GM12878 (cell line): ENCODE data around the gene LLPH. TPM values are rescaled to one million over a fixed set of nuclear protein-coding genes. Genes with fewer than 3 reads are reported as not detected.

Source experiments
- ATF2 ChIP-seq: IDR thresholded peaks from 2 replicates; pipeline ENCODE4 v1.6.1; 2012; ENCODE audit warnings: low read length, inconsistent platforms
- ATF7 ChIP-seq: fragments of 450-650 bp; IDR thresholded peaks from 2 replicates; pipeline ENCODE4 v1.6.1; 2016; ENCODE audit warnings: low read depth, mild to moderate bottlenecking
- CBX5 ChIP-seq: sonication (generic); IDR thresholded peaks from 2 replicates; pipeline ENCODE4 v1.6.1; 2016; ENCODE audit warnings: low read depth, moderate library complexity, mild to moderate bottlenecking, inconsistent platforms
- CEBPZ ChIP-seq: fragments of 150-350 bp; IDR thresholded peaks from 2 replicates; pipeline ENCODE4 v1.6.1; 2016; ENCODE audit warnings: low read depth, low read length
- CHD1 ChIP-seq: IDR thresholded peaks from 2 replicates; pipeline ENCODE4 v1.6.1; 2012; ENCODE audit warnings: low read depth, low read length, improper control_type of control experiment
- GATAD2B ChIP-seq: fragments of 450-650 bp; conservative IDR thresholded peaks from 2 replicates; pipeline ENCODE4 v1.6.1; 2017; ENCODE audit warnings: low read depth, mild to moderate bottlenecking, moderate library complexity
- HCFC1 ChIP-seq: fragments of 150-350 bp; IDR thresholded peaks from 2 replicates; pipeline ENCODE4 v1.6.1; 2014; ENCODE audit warnings: low read length
- IKZF1 ChIP-seq: fragments of 450-650 bp; conservative IDR thresholded peaks from 2 replicates; pipeline ENCODE4 v1.6.1; 2017; ENCODE audit warnings: antibody characterized with exemption, mild to moderate bottlenecking
- IRF3 ChIP-seq: fragments of 450-650 bp; IDR thresholded peaks from 2 replicates; pipeline ENCODE4 v1.6.1; 2014; ENCODE audit warnings: mild to moderate bottlenecking
- MEF2B ChIP-seq: fragments of 450-650 bp; IDR thresholded peaks from 2 replicates; pipeline ENCODE4 v1.6.1; 2018; ENCODE audit warnings: mild to moderate bottlenecking, moderate library complexity; ENCODE audit not compliant: partially characterized antibody, poor library complexity, severe bottlenecking
- MLLT1 ChIP-seq: fragments of 450-650 bp; IDR thresholded peaks from 2 replicates; pipeline ENCODE4 v1.6.1; 2016; ENCODE audit warnings: mild to moderate bottlenecking
- MXI1 ChIP-seq: fragments of 150-350 bp; IDR thresholded peaks from 2 replicates; pipeline ENCODE4 v1.6.1; 2011; ENCODE audit warnings: low read depth, mild to moderate bottlenecking, inconsistent platforms, low read length, improper control_type of control experiment
- NBN ChIP-seq: fragments of 450-650 bp; IDR thresholded peaks from 2 replicates; pipeline ENCODE4 v1.6.1; 2016
- NFYB ChIP-seq: IDR thresholded peaks from 2 replicates; pipeline ENCODE4 v1.6.1; 2011; ENCODE audit warnings: low read depth, mild to moderate bottlenecking, low read length, improper control_type of control experiment, moderate library complexity; ENCODE audit not compliant: insufficient read depth
- PKNOX1 ChIP-seq: fragments of 450-650 bp; IDR thresholded peaks from 2 replicates; pipeline ENCODE4 v1.6.1; 2016; ENCODE audit warnings: mild to moderate bottlenecking
- RB1 ChIP-seq: fragments of 450-650 bp; formaldehyde crosslinking; IDR thresholded peaks from 2 replicates; pipeline ENCODE4 v1.6.1; 2017; ENCODE audit warnings: mild to moderate bottlenecking, borderline replicate concordance
- RBBP5 ChIP-seq: fragments of 200-600 bp; sonication (generic); conservative IDR thresholded peaks from 2 replicates; pipeline ENCODE4 v1.6.1; 2016
- RELA ChIP-seq: fragments of 450-650 bp; IDR thresholded peaks from 2 replicates; pipeline ENCODE4 v1.8.0; 2014; ENCODE audit warnings: borderline replicate concordance; ENCODE audit not compliant: partially characterized antibody
- SUPT20H ChIP-seq: IDR thresholded peaks from 2 replicates; pipeline ENCODE4 v1.6.1; 2011; ENCODE audit warnings: low read depth, mild to moderate bottlenecking, low read length, moderate library complexity, borderline replicate concordance; ENCODE audit not compliant: control insufficient read depth
- TAF1 ChIP-seq: IDR thresholded peaks from 2 replicates; pipeline ENCODE4 v1.6.1; 2011; ENCODE audit warnings: mild to moderate bottlenecking, low read depth, low read length, borderline replicate concordance
- WRNIP1 ChIP-seq: IDR thresholded peaks from 2 replicates; pipeline ENCODE4 v1.6.1; 2011; ENCODE audit warnings: low read depth, low read length, improper control_type of control experiment, borderline replicate concordance
- polyA plus RNA-seq, 11 experiments: library from polyadenylated mRNA; depleted of rRNA in 4 of 11; unstranded in 6 of 11; stranded (reverse) in 5 of 11; fragments of >200 nt; fragmentation: Nextera tagmentation in 4 of 11; fragmentation: Illumina TruSeq in 1 of 11; extraction: Ambion mirVana in 4 of 11; extraction: Trizol in 1 of 11; gene quantifications; 1 replicate in 1 of 11; 2 replicates in 10 of 11; pipeline versions ENCODE4 v1.2.1 to v1.2.3, GENCODE V29; 2011 to 2016; ENCODE audit warnings: inconsistent platforms in 2 of 11, missing spikeins in 2 of 11, low read depth in 1 of 11
- total RNA-seq, 4 experiments: library from RNA; depleted of rRNA in 3 of 4; stranded (reverse); fragments of >200 nt in 3 of 4; fragmentation: Illumina TruSeq in 1 of 4; extraction: Trizol in 1 of 4; gene quantifications; 2 replicates each; pipeline versions ENCODE4 v1.2.1 to v1.2.3, GENCODE V29; 2013 to 2021

The LLPH gene
- total and polyA plus RNA-seq, 10 of the 15 experiments (the other 5 are each of a cell fraction or from before 2014, with no cell fraction given), result 15.2 to 107 (median 70.4) TPM

GRCh38 chr12:66169221-66170170 is 38.9 kb upstream of the LLPH start, which contains the start of gene TMBIM4 (continued):
- TF ChIP-seq RBBP5, result peak; percentile 56; the same call in 1 of the 2 replicates
- TF ChIP-seq RB1, result peak; percentile 73; the same call in 1 of the 2 replicates
- TF ChIP-seq RELA, result peak; percentile 66
- TF ChIP-seq IRF3, result no peak
- no peak for TF ChIP-seq CBX5
- 0 out of 2 replicates have a peak, but pooled peaks have one; percentile 33 for TF ChIP-seq MXI1
- TF ChIP-seq GATAD2B, result peak; percentile 98
- no peak for TF ChIP-seq CEBPZ
- TF ChIP-seq ATF7, result peak; percentile 64; the same call in 1 of the 2 replicates
- no peak for TF ChIP-seq SUPT20H
- peak; percentile 30; the same call in 1 of the 2 replicates for TF ChIP-seq ATF2
- TF ChIP-seq PKNOX1, result peak; percentile 59
- TF ChIP-seq NFYB, result no peak
- TF ChIP-seq IKZF1, result peak; percentile 99
- TF ChIP-seq MLLT1, result peak; percentile 100
- TF ChIP-seq HCFC1, result peak; percentile 50
- no peak for TF ChIP-seq CHD1
- TF ChIP-seq MEF2B, result peak; percentile 81
- TF ChIP-seq NBN, result peak; percentile 98
- no peak for TF ChIP-seq WRNIP1
- TF ChIP-seq TAF1, result peak; percentile 59; the same call in 1 of the 2 replicates
